ENCODE results near the gene PDE8A. TPM values are rescaled to one million over a fixed set of nuclear protein-coding genes. Genes with fewer than 3 reads are reported as not detected.
"Not testable (repeated sequence)": the region's sequence is repeated elsewhere in the genome, so short reads cannot be mapped to it uniquely, and the experiment has no call there.

PDE8A gene
- total RNA-seq, 6 experiments from 2014 or later = 14.3 to 18.6 (median 16.6) TPM

GRCh38 chr15:84983711-84984110, 2.1 kb downstream of the PDE8A start:
- TF ChIP-seq CTCF (IDR thresholded peaks at IDR 0.05) = no peak
- H3K9me3 Mint-ChIP-seq = no peaks in the 10 kb centered on the region
- H3K4me3 Mint-ChIP-seq = peak overlapping the region; percentile 94
- no peak for DNase-seq
- H3K27ac Mint-ChIP-seq = no peak overlapping the region
- H3K36me3 Mint-ChIP-seq (ENCODE audit: low read depth) = no peaks in the 10 kb centered on the region
- H3K27me3 Mint-ChIP-seq (ENCODE audit: insufficient read depth) = peaks cover 3% of the 10 kb centered on the region
- H3K4me1 Mint-ChIP-seq (ENCODE audit: low read depth) = peaks cover 56% of the 10 kb centered on the region

- Mint-ChIP-seq H3K4me3 (no peak overlapping the region), H3K36me3 (ENCODE audit: low read depth) (no peaks in the 10 kb centered on the region), H3K27ac (no peak overlapping the region; the same call in 1 of the 2 replicates), H3K27me3 (ENCODE audit: insufficient read depth) (peaks cover 3% of the 10 kb centered on the region), H3K4me1 (ENCODE audit: low read depth) (peaks cover 58% of the 10 kb centered on the region), H3K9me3 (no peaks in the 10 kb centered on the region)
- no peak for DNase-seq
- TF ChIP-seq CTCF (IDR thresholded peaks at IDR 0.05) = no peak
Observed at GRCh38 chr15:84985158-84985557, 3.5 kb downstream of the PDE8A start.

GRCh38 chr15:84987351-84987750, 5.7 kb downstream of the PDE8A start:
- not testable (repeated sequence) for H3K27me3 Mint-ChIP-seq (ENCODE audit: insufficient read depth); H3K36me3 Mint-ChIP-seq (ENCODE audit: low read depth); H3K4me3 Mint-ChIP-seq; DNase-seq; H3K27ac Mint-ChIP-seq; H3K9me3 Mint-ChIP-seq
- peaks cover 79% of the 10 kb centered on the region for H3K4me1 Mint-ChIP-seq (ENCODE audit: low read depth)

- Mint-ChIP-seq H3K9me3 (no peaks in the 10 kb centered on the region), H3K4me1 (ENCODE audit: low read depth) (peaks cover 82% of the 10 kb centered on the region), H3K27me3 (ENCODE audit: insufficient read depth) (no peaks in the 10 kb centered on the region; the same call in 1 of the 2 replicates), H3K4me3 (no peak overlapping the region), H3K27ac (no peak overlapping the region), H3K36me3 (ENCODE audit: low read depth) (no peaks in the 10 kb centered on the region)
- TF ChIP-seq CTCF (IDR thresholded peaks at IDR 0.05) = no peak
- DNase-seq = no peak
Observed at GRCh38 chr15:84987949-84988624, 6.4 kb downstream of the PDE8A start.

GRCh38 chr15:84988909-84989644, 7.4 kb downstream of the PDE8A start:
- no peaks in the 10 kb centered on the region; the same call in 1 of the 2 replicates for H3K27me3 Mint-ChIP-seq (ENCODE audit: insufficient read depth)
- DNase-seq = no peak
- H3K27ac Mint-ChIP-seq = no peak overlapping the region
- H3K36me3 Mint-ChIP-seq (ENCODE audit: low read depth) = no peaks in the 10 kb centered on the region
- peaks cover 77% of the 10 kb centered on the region for H3K4me1 Mint-ChIP-seq (ENCODE audit: low read depth)
- no peak for TF ChIP-seq CTCF (IDR thresholded peaks at IDR 0.05)
- H3K4me3 Mint-ChIP-seq = no peak overlapping the region
- H3K9me3 Mint-ChIP-seq = no peaks in the 10 kb centered on the region

- Mint-ChIP-seq H3K9me3 (no peaks in the 10 kb centered on the region), H3K4me1 (ENCODE audit: low read depth) (peaks cover 67% of the 10 kb centered on the region), H3K4me3 (no peak overlapping the region), H3K36me3 (ENCODE audit: low read depth) (no peaks in the 10 kb centered on the region), H3K27me3 (ENCODE audit: insufficient read depth) (no peaks in the 10 kb centered on the region; the same call in 1 of the 2 replicates), H3K27ac (no peak overlapping the region)
- no peak for TF ChIP-seq CTCF (IDR thresholded peaks at IDR 0.05)
- no peak for DNase-seq
Observed at GRCh38 chr15:84990507-84990906, 8.9 kb downstream of the PDE8A start.
